K562 (cell line): ENCODE data around the gene TMCO4. TPM values are rescaled to one million over a fixed set of nuclear protein-coding genes. Genes with fewer than 3 reads are reported as not detected.

Experiments
- ADNP ChIP-seq: fragments of 200-800 bp; sonication (Bioruptor generic); IDR thresholded peaks from 2 replicates; pipeline ENCODE4 v1.6.1; 2016; ENCODE audit warnings: missing genetic modification characterization, missing compliant biosample characterization
- BRCA1 ChIP-seq, 2 experiments: fragments of 450-650 bp in 1 of 2; sonication (generic) in 1 of 2; formaldehyde crosslinking in 1 of 2; IDR thresholded peaks; 2 replicates each; pipeline versions ENCODE4 v1.5.0 to v1.6.1; 2017 to 2020; ENCODE audit warnings: mild to moderate bottlenecking in 1 of 2, missing genetic modification reagents in 1 of 2
- BRD9 ChIP-seq: fragments of 450-650 bp; IDR thresholded peaks from 2 replicates; pipeline ENCODE4 v1.6.1; 2018; ENCODE audit warnings: low read depth; ENCODE audit not compliant: partially characterized antibody
- CHD4 ChIP-seq: fragments of 200-600 bp; sonication (generic); IDR thresholded peaks from 3 replicates; pipeline ENCODE4 v1.6.1; 2012; ENCODE audit warnings: low read depth, mild to moderate bottlenecking, mixed read lengths, low read length, inconsistent platforms; ENCODE audit not compliant: insufficient read depth, insufficient replicate concordance, poor library complexity, severe bottlenecking
- IRF1 ChIP-seq: sonication (generic); formaldehyde crosslinking; IDR thresholded peaks from 2 replicates; pipeline ENCODE4 v1.8.0; 2022; ENCODE audit warnings: missing genetic modification reagents, mild to moderate bottlenecking, borderline replicate concordance
- KAT8 ChIP-seq: fragments of 450-650 bp; IDR thresholded peaks from 2 replicates; pipeline ENCODE4 v1.6.1; 2016; ENCODE audit warnings: low read depth, mild to moderate bottlenecking
- KLF16 ChIP-seq: IDR thresholded peaks from 2 replicates; pipeline ENCODE4 v1.6.1; 2016; ENCODE audit warnings: antibody characterized with exemption
- MXI1 ChIP-seq: IDR thresholded peaks from 2 replicates; pipeline ENCODE4 v1.6.1; 2011; ENCODE audit warnings: low read depth, mild to moderate bottlenecking, improper control_type of control experiment, low read length
- SMAD4 ChIP-seq: fragments of 250-450 bp; sonication (Bioruptor Pico); conservative IDR thresholded peaks from 2 replicates; pipeline ENCODE4 v1.8.0; 2021; ENCODE audit warnings: inconsistent platforms, mild to moderate bottlenecking, moderate library complexity
- UBTF ChIP-seq, 2 experiments: IDR thresholded peaks; 2 replicates each; pipeline ENCODE4 v1.6.1; 2012; ENCODE audit warnings: improper control_type of control experiment in 2 of 2, low read depth in 2 of 2, low read length in 2 of 2, borderline replicate concordance in 1 of 2
- ZBTB43 ChIP-seq: sonication (generic); formaldehyde crosslinking; IDR thresholded peaks from 2 replicates; pipeline ENCODE4 v1.8.0; 2023; ENCODE audit warnings: mild to moderate bottlenecking, missing genetic modification reagents
- ZBTB7A ChIP-seq: IDR thresholded peaks from 2 replicates; pipeline ENCODE4 v1.6.1; 2011; ENCODE audit warnings: low read depth, mild to moderate bottlenecking, low read length, moderate library complexity, borderline replicate concordance; ENCODE audit not compliant: control insufficient read depth
- ZNF143 ChIP-seq: sonication (generic); formaldehyde crosslinking; IDR thresholded peaks from 2 replicates; pipeline ENCODE4 v1.9.0; 2022; ENCODE audit warnings: mild to moderate bottlenecking, missing genetic modification reagents
- ZNF316 ChIP-seq: fragments of 450-650 bp; IDR thresholded peaks from 2 replicates; pipeline ENCODE4 v1.6.1; 2016
- ZNF324 ChIP-seq: fragments of 250-450 bp; sonication (Bioruptor Pico); IDR thresholded peaks from 2 replicates; pipeline ENCODE4 v1.4.0; 2020; ENCODE audit warnings: mild to moderate bottlenecking
- ZNF77 ChIP-seq: fragments of 250-450 bp; sonication (Bioruptor Pico); IDR thresholded peaks from 2 replicates; pipeline ENCODE4 v1.5.0; 2020
- polyA plus RNA-seq, 8 experiments: library from polyadenylated mRNA; depleted of rRNA in 4 of 8; stranded (reverse) in 5 of 8; unstranded in 3 of 8; fragments of >200 nt; fragmentation: Nextera tagmentation in 2 of 8; fragmentation: Illumina TruSeq in 1 of 8; extraction: Ambion mirVana in 2 of 8; extraction: Trizol in 1 of 8; gene quantifications; 2 replicates each; pipeline versions ENCODE4 v1.2.1 to v1.2.3, GENCODE V29; 2011 to 2014; ENCODE audit warnings: inconsistent platforms in 1 of 8, missing spikeins in 1 of 8
- total RNA-seq, 7 experiments: library from RNA; depleted of rRNA in 6 of 7; stranded (reverse); fragments of >200 nt in 6 of 7; fragmentation: Illumina TruSeq in 2 of 7; extraction: Trizol in 2 of 7; gene quantifications; 2 replicates each; pipeline versions ENCODE4 v1.2.1 to v1.2.3, GENCODE V29; 2011 to 2021; ENCODE audit warnings: low replicate concordance in 1 of 7
- TF ChIP-seq, protein P1 (sequence below), 2 experiments: fragments of 450-650 bp; conservative IDR thresholded peaks; 2 replicates each; pipeline ENCODE4 v1.6.1; 2017; ENCODE audit warnings: mild to moderate bottlenecking in 2 of 2, moderate library complexity in 2 of 2

The TMCO4 gene
- total and polyA plus RNA-seq, 9 of the 15 experiments (the other 6 are each of a cell fraction or from before 2014, with no cell fraction given), result 0.06 to 2.1 (median 1.2) TPM

GRCh38 chr1:19664453-19665185, 135.1 kb downstream of the TMCO4 start, which contains the start of gene HTR6 (continued):
- TF ChIP-seq BRCA1 (IDR thresholded peaks at IDR 0.05), result no peak
- no peak for TF ChIP-seq BRCA1 (CRISPR knock-in tag; IDR thresholded peaks at IDR 0.05)
- TF ChIP-seq ZNF324 (CRISPR knock-in tag), result no peak
- peak; percentile 71 for TF ChIP-seq CHD4
- TF ChIP-seq ZBTB43 (CRISPR knock-in tag), result no peak
- TF ChIP-seq ZNF77, result no peak
- TF ChIP-seq ZNF316, result no peak
- TF ChIP-seq ADNP (tag), result peak; percentile 89
- TF ChIP-seq ZBTB7A, result peak; percentile 55; the same call in 1 of the 2 replicates
- TF ChIP-seq, protein P1, sequence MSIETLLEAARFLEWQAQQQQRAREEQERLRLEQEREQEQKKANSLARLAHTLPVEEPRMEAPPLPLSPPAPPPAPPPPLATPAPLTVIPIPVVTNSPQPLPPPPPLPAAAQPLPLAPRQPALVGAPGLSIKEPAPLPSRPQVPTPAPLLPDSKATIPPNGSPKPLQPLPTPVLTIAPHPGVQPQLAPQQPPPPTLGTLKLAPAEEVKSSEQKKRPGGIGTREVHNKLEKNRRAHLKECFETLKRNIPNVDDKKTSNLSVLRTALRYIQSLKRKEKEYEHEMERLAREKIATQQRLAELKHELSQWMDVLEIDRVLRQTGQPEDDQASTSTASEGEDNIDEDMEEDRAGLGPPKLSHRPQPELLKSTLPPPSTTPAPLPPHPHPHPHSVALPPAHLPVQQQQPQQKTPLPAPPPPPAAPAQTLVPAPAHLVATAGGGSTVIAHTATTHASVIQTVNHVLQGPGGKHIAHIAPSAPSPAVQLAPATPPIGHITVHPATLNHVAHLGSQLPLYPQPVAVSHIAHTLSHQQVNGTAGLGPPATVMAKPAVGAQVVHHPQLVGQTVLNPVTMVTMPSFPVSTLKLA (conservative IDR thresholded peaks at IDR 0.05), result no peak
- no peak for TF ChIP-seq MXI1
- TF ChIP-seq KAT8, result no peak
- TF ChIP-seq SMAD4 (CRISPR knock-in tag), result no peak
- no peak for TF ChIP-seq BRD9
- TF ChIP-seq ZNF143 (CRISPR knock-in tag), result no peak
- 0 out of 4 replicates have a peak, but pooled peaks of 1 of the 2 experiments have one; percentile 17 for TF ChIP-seq UBTF (IDR thresholded peaks at IDR 0.05; ENCODE audit: borderline replicate concordance in 1 of 2, low read depth in 2 of 2, low read length in 2 of 2)
- TF ChIP-seq IRF1 (CRISPR knock-in tag), result no peak
- TF ChIP-seq KLF16, result no peak
